ENCODE results near the gene OR10J4. TPM values are rescaled to one million over a fixed set of nuclear protein-coding genes. Genes with fewer than 3 reads are reported as not detected.

OR10J4 gene
- total and polyA plus RNA-seq, 12 donors = not detected

GRCh38 chr1:159473335-159473734 lies 41.3 kb downstream of the OR10J4 start:
- Histone ChIP-seq H3K4me3 (no peak overlapping the region), H3K4me1 (replicated peaks in 1 of 2) (no peaks in the 10 kb centered on the region), H3K27ac (no peak overlapping the region), H3K9me3 (replicated peaks in 1 of 3) (no peaks in the 10 kb centered on the region), H3K36me3 (replicated peaks in 1 of 2) (no peaks in the 10 kb centered on the region), H3K27me3 (no peaks in the 10 kb centered on the region)
- WGBS, 4 donors = 67 to 81% (median 76%) methylated on average over 1 of the region's 1 CpG
- TF ChIP-seq POLR2A (IDR thresholded peaks at IDR 0.05) (no peak), CTCF (IDR thresholded peaks at IDR 0.05) (no peak)
- intact Hi-C loops (cut with DNase I) = no loop called here
- DNase-seq = no peak

DNA sequence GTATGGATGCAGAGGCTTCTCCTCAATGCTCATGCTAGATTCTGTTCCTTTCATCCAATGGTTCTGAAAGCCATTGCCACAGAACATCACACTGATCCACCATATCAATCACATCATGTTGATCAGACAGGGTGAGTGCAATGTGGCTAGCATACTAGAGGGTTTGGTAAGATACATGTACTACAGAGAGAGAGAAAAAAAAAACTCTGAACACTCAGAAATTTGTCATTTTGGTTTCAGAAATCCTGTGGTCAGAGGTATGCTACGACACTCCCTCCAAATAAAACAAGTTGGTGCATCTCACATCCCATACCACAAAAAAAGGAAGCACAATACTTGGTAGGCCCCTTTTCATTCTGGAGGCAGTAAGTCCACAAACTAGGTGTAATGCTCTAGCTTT lies 42.9 kb downstream of the OR10J4 start:
- no peaks in the 10 kb centered on the region for H3K9me3 ChIP-seq (replicated peaks in 1 of 3)
- intact Hi-C loops (cut with DNase I) = no loop called here
- no peak for TF ChIP-seq CTCF (IDR thresholded peaks at IDR 0.05)

More for the DNA sequence above, 42.9 kb downstream of the OR10J4 start:
- no peak overlapping the region for H3K4me3 ChIP-seq
- WGBS, 4 donors = 68 to 89% (median 81%) methylated on average over 1 of the region's 1 CpG
- H3K27ac ChIP-seq = no peak overlapping the region
- H3K4me1 ChIP-seq (replicated peaks in 1 of 2) = no peaks in the 10 kb centered on the region
- H3K27me3 ChIP-seq = no peaks in the 10 kb centered on the region
- no peaks in the 10 kb centered on the region for H3K36me3 ChIP-seq (replicated peaks in 1 of 2)
- no peak for DNase-seq

Other genes with a start within 250 kb of the OR10J4 start
- gene ACKR1, start 227.3 kb upstream of the OR10J4 start, total RNA-seq = 10 to 100 TPM in 5 of 9 donors, 1 to 10 TPM in 3, under 1 TPM in 1; 0.11 to 19.9 (median 11.3) TPM
- 10 to 100 TPM in 2 of 3 donors, 1 to 10 TPM in 1; 6.8 to 75.0 (median 11.1) TPM for gene ACKR1, start 227.3 kb upstream of the OR10J4 start, polyA plus RNA-seq
- 1 to 10 TPM in 2 of 9 donors, under 1 TPM in 4, not detected in 3; 0.28 to 2.0 (median 0.58) TPM for gene FCER1A, start 129.9 kb upstream of the OR10J4 start, total RNA-seq
- gene FCER1A, start 129.9 kb upstream of the OR10J4 start, polyA plus RNA-seq = 1 to 10 TPM in 2 of 3 donors, under 1 TPM in 1; 0.40 to 2.1 (median 1.0) TPM
- gene OR10J1, start 7.5 kb downstream of the OR10J4 start, total RNA-seq = not detected
- not detected for gene OR10J1, start 7.5 kb downstream of the OR10J4 start, polyA plus RNA-seq
- gene OR10J5, start 103.8 kb downstream of the OR10J4 start, total RNA-seq = not detected
- gene OR10J5, start 103.8 kb downstream of the OR10J4 start, polyA plus RNA-seq = not detected
- gene APCS, start 155.6 kb downstream of the OR10J4 start, total RNA-seq = under 1 TPM in 2 of 9 donors, not detected in 7; 0.27 to 0.79 TPM
- under 1 TPM in 1 of 3 donors, not detected in 2; 0.92 TPM for gene APCS, start 155.6 kb downstream of the OR10J4 start, polyA plus RNA-seq

Data from adrenal gland (tissue), 12 donors.